NCI-H446 treated with DMSO at 0.1 percent for 48 hours (cell line): ENCODE data around the gene TNXB.
"Not testable (repeated sequence)": the region's sequence is repeated elsewhere in the genome, so short reads cannot be mapped to it uniquely, and the experiment has no call there.

Experiments
- DNase-seq: peaks from one replicate; lab custom pipeline; 2025; lab: John Stamatoyannopoulos, UW

TNXB gene

DNA sequence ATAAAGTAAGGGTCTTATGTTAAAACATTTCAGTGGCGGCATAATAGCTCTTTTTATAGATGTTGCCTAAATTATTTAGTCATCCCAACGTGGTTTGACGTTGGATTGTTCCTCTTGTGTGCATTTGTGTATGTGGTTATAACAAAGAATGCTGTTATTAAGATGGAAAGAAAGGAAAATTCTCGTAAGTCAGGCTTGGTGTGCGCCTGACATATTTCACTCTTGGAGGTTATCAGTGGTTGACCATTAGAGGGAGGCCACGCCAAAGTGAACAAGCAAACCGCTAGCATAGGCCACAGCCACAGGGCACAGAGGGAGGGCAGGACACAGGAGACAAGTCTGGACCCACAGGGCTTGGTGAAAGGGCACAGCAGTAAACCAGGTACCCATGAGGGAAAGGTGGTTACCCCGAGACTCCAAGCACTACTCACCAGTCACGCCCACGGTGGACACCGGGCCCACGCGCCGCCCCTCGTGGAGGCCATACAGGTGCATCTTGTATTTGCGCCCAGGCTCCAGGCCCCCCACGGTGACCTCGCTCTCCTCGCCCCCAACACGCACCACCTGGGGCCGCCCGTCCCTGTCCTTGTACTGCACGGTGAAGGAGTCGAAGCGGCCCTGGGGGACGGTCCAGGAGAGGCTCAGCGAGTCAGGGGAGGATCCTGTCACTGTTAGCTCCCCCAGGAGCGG lies 48.0 kb downstream of the TNXB start:
- DNase-seq = no peak

- no peak for DNase-seq
Observed at GRCh38 chr6:32058511-32058963, 50.6 kb downstream of the TNXB start.

DNA sequence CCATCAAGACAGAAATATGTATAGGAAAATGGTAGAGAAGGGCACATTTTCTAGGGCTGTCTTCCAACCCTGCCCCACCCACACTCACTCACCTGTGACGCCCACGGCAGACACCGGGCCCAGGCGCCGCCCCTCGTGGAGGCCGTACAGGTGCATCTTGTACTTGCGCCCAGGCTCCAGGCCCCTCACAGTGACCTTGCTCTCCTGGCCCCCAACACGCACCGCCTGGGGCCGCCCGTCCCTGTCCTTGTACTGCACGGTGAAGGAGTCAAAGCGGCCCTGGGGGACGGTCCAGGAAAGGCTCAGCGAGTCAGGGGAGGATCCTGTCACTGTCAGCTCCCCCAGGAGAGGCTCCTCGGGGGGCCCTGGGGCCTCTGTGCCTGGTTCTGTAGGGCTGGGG lies 51.2 kb downstream of the TNXB start:
- no peak for DNase-seq

DNA sequence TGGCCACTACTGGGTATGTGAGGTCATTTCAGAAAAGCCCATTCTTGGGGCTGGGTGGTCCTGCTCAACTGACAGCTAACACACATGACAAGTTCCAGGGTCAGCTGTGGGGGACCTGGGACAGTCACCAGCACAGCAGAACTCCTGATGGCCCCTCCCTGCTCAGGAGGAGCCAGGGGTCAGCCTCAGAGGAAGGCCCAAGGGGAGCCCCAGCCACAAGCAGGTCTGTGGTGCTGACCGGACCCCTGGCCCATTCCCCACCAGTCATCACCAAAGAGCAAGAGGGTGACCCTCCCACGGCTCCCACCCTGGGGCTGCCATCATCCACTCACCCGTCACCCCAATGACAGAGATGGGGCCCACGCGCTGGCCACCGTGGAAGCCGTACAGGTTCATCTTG lies 52.9 kb downstream of the TNXB start:
- no peak for DNase-seq

- not testable (repeated sequence) for DNase-seq
Observed at GRCh38 chr6:32055756-32056155, 53.4 kb downstream of the TNXB start.

GRCh38 chr6:32053314-32053713 lies 55.8 kb downstream of the TNXB start:
- DNase-seq = not testable (repeated sequence)

GRCh38 chr6:32052626-32053025 lies 56.5 kb downstream of the TNXB start:
- DNase-seq = not testable (repeated sequence)

- DNase-seq = no peak
Observed at GRCh38 chr6:32050562-32050961, 58.6 kb downstream of the TNXB start.

- DNase-seq = not testable (repeated sequence)
Observed at GRCh38 chr6:32049736-32050135, 59.4 kb downstream of the TNXB start.

DNA sequence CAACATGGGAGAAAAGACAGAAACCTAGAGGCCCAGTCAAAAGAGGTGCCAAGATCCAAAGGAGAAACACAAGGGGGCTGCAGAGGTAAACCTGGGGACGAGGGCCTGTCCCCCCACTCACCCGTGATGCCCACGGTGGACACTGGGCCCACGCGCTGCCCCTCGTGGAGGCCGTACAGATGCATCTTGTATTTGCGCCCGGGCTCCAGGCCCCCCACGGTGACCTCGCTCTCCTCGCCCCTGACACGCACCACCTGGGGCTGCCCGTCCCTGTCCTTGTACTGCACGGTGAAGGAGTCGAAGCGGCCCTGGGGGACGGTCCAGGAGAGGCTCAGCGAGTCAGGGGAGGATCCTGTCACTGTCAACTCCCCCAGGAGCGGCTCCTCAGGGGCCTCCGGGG lies 60.0 kb downstream of the TNXB start:
- DNase-seq = not testable (repeated sequence)

DNA sequence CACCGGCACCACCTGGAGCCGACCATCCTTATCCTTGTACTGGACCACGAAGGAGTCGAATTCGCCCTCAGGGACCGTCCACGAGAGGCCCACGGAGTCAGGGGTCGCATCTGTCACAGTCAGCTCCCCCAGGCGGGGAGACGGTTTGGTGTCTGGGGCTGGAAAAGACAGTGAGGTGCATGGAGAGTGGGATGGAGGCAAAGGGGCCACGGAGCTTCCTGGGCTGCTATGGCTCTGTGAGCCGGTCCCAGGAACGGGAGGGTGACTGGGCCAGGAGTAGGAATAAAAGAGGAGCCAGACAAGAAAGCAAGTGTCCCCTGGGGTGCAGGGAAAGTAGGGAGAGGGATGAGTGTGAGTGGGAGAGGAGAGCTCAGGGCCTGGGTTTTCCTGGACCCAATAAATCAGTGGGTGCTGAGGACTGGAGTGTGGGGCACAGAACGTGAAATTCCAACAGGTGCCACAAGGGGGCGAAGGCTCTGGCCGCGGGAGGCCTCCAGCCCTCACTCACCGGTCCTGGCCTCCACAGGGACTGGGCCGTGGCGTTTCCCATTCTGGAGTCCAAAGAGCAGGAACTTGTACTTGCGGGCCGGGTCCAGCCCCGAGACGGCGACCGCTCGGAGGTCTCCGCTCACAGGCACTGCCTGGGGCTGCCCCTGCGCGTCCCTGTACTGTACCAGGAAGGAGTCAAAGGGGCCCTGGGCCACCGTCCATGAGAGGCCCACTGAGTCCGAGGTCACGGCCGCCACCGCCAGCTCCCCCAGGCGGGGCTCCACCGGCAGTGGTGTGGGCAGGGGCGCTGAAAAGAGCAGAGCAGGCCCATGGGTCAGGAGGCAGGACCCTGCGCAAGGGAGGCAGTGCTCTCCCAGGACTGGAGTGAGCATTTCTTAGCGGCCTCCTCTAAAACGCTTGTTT lies 61.0 kb downstream of the TNXB start:
- DNase-seq = no peak

DNA sequence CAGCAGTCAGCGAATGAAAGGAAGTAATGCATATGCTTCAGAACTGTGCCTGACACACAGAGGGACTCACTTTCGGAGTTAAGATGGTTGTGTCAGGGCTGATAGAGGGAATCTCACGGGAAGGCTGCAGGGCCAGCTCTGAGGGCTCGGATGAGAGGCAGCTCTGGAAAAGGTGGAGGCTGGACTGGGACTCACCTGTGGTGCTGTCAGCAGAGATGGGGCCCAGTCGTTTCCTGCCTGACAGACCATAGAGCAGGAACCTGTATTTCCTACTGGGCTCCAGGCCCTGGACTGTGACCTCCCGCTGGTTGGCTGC lies 61.6 kb downstream of the TNXB start:
- DNase-seq = no peak

DNA sequence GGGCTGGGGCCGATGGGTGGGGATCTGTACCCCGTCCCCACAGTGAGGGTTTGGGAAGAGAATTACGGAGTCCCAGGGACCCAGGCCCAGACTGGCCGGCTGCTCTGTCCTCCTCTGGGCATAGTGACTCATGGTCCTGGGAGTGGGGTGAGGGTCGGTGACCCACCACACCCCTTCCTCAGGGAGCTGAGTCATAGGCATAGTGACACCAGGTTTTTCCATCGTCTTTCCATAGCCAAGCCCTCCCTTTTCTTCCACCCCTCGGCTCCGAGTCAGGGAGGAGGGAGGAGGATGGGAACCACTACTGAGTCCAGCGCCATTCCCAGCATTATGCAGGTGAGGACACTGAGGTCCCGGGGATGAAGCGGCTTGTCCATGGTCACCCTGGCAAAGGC lies 62.1 kb downstream of the TNXB start:
- no peak for DNase-seq

- DNase-seq = no peak
Observed at GRCh38 chr6:32046450-32047083, 62.6 kb downstream of the TNXB start.

DNA sequence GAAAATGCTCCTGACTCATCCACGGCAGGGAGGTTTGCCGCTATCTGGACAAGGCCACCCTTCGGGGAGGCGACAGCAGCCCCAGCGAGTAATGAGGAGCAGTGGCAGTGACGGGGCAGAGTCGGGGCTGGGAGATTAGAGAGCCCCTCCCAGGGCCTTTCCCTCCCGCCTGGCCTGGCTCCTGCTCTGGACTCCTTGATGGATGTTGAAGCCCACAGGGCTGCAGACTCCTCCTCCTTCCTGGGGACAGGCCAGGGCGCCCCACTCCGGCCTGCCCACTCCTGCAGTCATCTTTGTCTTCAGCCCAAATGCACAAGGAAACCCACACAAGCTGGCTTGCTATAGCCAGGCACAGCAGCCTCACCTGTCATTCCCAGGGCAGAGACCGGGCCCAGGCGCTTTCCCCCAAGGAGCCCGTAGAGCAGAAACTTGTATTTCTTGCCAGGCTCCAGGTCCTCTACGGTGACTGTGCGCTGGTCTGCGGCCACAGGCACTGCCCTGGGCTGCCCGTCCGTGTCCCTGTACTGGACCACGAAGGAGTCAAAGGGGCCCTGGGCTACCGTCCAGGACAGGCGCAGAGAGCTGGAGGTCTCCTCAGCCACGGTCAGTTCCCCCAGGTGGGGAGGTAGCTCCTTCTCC lies 63.2 kb downstream of the TNXB start:
- DNase-seq = no peak

DNA sequence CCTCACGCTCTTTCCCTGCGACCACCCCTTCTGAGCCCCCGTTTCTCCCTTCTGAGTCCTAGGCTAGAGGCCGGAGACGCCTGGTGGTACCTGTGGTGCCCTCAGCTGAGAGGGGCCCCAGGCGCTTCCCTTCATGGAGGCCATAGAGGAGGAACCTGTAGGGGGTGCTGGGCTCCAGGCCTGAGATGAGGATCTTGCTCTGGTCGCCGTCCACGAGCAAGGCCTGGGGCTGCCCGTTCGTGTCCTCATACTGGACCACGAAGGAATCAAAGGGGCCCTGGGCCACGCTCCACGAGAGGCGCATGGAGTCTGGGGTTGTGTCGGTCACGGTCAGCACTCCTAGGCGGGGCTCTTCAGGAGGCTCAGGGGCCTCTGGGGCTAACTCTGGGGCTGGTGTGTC lies 64.2 kb downstream of the TNXB start:
- not testable (repeated sequence) for DNase-seq

GRCh38 chr6:32043589-32044380 lies 65.4 kb downstream of the TNXB start:
- DNase-seq = not testable (repeated sequence)

DNA sequence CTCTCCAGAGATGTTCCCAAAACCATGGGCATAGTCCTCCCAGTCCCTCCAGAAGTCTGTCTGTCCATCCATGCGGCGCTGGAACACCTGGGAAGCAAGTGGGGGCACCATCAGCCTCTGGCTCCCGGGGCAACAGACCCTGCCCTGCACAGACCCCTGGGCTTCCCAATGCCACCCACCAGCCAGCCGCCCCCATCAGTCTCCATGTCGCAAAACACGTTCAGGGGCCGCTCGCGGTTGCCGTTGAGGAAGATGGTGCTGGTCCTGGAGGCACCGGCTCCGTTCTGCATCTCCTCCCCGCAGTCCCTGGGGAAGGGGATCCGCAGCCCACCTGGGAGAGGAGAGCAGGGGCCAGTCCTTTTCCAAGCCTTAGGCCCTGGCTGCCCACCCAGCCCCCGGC lies 66.9 kb downstream of the TNXB start:
- not testable (repeated sequence) for DNase-seq

DNA sequence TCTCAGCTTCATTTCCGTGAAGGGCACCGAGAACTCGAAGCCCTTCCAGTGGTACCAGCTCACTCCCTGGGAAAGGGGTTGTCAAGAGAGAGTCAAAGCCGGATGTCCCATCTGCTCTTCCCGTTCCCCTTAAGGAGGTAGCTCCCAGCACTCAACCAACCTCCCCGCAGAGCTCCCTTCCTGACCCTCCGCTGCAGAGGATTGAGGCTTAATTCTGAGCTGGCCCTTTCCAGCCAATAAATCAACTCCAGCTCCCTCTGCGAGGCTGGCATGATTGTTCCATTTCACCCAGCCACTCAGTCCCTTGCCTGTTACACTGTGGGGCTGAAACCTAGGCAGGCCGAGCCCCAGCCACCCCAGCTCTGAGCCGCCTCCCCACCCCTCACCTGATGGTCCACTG lies 67.8 kb downstream of the TNXB start:
- not testable (repeated sequence) for DNase-seq

DNA sequence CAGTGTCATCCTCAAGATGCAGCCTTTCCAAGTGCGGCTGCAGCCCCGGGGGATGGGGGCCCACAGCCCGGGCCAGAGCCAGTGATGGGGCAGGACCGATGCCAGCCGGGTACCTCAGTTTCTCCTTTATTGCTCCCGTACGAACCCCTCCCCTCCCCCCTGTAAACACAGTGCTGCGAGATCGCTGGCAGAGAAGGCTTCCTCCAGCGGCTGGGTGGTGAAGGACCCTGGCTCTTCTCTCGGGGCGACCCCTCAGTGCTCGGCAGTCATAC lies 68.2 kb downstream of the TNXB start:
- not testable (repeated sequence) for DNase-seq

DNA sequence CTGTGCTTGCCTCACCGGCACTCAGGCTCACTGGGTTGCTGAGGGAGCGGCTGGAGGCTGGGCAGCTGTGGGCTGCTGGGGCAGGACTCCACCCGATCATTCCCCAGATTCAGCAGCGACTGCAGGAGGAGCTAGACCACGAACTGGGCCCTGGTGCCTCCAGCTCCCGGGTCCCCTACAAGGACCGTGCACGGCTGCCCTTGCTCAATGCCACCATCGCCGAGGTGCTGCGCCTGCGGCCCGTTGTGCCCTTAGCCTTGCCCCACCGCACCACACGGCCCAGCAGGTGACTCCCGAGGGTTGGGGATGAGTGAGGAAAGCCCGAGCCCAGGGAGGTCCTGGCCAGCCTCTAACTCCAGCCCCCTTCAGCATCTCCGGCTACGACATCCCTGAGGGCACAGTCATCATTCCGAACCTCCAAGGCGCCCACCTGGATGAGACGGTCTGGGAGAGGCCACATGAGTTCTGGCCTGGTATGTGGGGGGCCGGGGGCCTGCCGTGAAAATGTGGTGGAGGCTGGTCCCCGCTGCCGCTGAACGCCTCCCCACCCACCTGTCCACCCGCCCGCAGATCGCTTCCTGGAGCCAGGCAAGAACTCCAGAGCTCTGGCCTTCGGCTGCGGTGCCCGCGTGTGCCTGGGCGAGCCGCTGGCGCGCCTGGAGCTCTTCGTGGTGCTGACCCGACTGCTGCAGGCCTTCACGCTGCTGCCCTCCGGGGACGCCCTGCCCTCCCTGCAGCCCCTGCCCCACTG lies 68.7 kb downstream of the TNXB start:
- DNase-seq = not testable (repeated sequence)
